Measurements from ENCODE around the gene ACSF3.

DNA sequence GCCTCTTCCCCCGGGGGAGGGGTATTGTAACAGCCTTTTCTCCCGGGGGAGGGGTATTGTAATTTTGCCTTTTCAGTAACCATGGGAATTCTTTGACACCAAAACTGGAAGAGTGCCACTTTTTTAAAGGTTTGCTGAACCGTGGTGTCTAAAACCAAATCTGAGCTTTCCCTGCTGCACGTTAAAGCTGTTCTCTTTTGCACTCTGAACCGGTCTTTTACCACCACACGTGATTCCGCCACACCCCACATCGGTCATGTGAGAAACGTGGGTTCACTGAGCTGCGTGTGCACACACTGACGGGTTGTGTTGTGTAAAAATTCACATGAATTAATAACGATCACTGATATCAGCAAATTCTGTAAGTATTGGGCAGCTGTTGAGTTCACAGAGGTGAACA, 9.2 kb upstream of the ACSF3 start:
- TF ChIP-seq, protein P1, sequence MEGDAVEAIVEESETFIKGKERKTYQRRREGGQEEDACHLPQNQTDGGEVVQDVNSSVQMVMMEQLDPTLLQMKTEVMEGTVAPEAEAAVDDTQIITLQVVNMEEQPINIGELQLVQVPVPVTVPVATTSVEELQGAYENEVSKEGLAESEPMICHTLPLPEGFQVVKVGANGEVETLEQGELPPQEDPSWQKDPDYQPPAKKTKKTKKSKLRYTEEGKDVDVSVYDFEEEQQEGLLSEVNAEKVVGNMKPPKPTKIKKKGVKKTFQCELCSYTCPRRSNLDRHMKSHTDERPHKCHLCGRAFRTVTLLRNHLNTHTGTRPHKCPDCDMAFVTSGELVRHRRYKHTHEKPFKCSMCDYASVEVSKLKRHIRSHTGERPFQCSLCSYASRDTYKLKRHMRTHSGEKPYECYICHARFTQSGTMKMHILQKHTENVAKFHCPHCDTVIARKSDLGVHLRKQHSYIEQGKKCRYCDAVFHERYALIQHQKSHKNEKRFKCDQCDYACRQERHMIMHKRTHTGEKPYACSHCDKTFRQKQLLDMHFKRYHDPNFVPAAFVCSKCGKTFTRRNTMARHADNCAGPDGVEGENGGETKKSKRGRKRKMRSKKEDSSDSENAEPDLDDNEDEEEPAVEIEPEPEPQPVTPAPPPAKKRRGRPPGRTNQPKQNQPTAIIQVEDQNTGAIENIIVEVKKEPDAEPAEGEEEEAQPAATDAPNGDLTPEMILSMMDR (IDR thresholded peaks at IDR 0.05): no peak
- TF ChIP-seq EZH2 (IDR thresholded peaks at IDR 0.05): no peak

All from neural progenitor cell (in vitro differentiated cells).